IMR-90 (cell line): ENCODE data around the gene IGFBP1. TPM values are rescaled to one million over a fixed set of nuclear protein-coding genes. Genes with fewer than 3 reads are reported as not detected.

Experiments
- ATAC-seq: fragments of 200-7000 bp; cut with Tn5 transposase; 2 replicates; pipeline ENCODE4 v1.9.1; 2020; ENCODE audit warnings: low read depth, mild to moderate bottlenecking, moderate library complexity
- BruUV-seq: library from RNA; stranded (reverse); fragments of 400-500 nt; replicated peaks from 2 replicates; lab custom pipeline; 2021; lab: Mats Ljungman, UMichigan
- CTCF ChIA-PET: fragments of 300-600 bp; formaldehyde crosslinking; extraction: SDS; loops from one replicate; lab custom pipeline; 2021; ENCODE audit warnings: antibody characterized with exemption; lab: Yijun Ruan, JAX
- POLR2A ChIA-PET: fragments of 300-600 bp; sonication (Branson Sonifier 250); formaldehyde crosslinking; loops from one replicate; lab custom pipeline; 2022; ENCODE audit warnings: antibody characterized with exemption; ENCODE audit not compliant: unreplicated experiment; lab: Charles Lee
- DNase-seq: peaks from one replicate; pipeline ENCODE4 v3.0.0; 2013
- H2AFZ ChIP-seq: replicated peaks from 2 replicates; pipeline ENCODE3; 2013; ENCODE audit warnings: low read length, mild to moderate bottlenecking; ENCODE audit not compliant: poor library complexity
- H2AK5ac ChIP-seq: 2 replicates; pipeline ENCODE4 v1.6.1; 2013; ENCODE audit warnings: low read depth, low read length, inconsistent platforms
- H2AK9ac ChIP-seq: replicated peaks from 2 replicates; pipeline ENCODE3; 2013; ENCODE audit warnings: mild to moderate bottlenecking, low read depth, low read length, moderate library complexity; ENCODE audit not compliant: poor library complexity
- H2BK120ac ChIP-seq: 2 replicates; pipeline ENCODE4 v1.6.1; 2013; ENCODE audit warnings: low read depth, low read length, inconsistent platforms
- H2BK15ac ChIP-seq: 3 replicates; pipeline ENCODE4 v1.6.1; 2013; ENCODE audit warnings: low read depth, low read length, inconsistent platforms
- H2BK20ac ChIP-seq: 2 replicates; pipeline ENCODE4 v1.6.1; 2013; ENCODE audit warnings: low read depth, mild to moderate bottlenecking, inconsistent platforms, low read length, moderate library complexity
- H2BK5ac ChIP-seq: 2 replicates; pipeline ENCODE4 v1.6.1; 2013; ENCODE audit warnings: mild to moderate bottlenecking, low read depth, low read length, inconsistent platforms; ENCODE audit not compliant: poor library complexity, severe bottlenecking
- H3K14ac ChIP-seq: replicated peaks from 2 replicates; pipeline ENCODE4 v1.6.1; 2013; ENCODE audit warnings: low read depth, low read length, inconsistent platforms
- H3K18ac ChIP-seq: 2 replicates; pipeline ENCODE4 v1.6.1; 2013; ENCODE audit warnings: low read depth, low read length, control low read depth
- H3K23ac ChIP-seq: 2 replicates; pipeline ENCODE4 v1.6.1; 2013; ENCODE audit warnings: low read depth, low read length, inconsistent platforms
- H3K27ac ChIP-seq: 2 replicates; pipeline ENCODE4 v1.5.1; 2013; ENCODE audit warnings: mild to moderate bottlenecking, control low read depth, low read length; ENCODE audit not compliant: insufficient read depth
- H3K27me3 ChIP-seq: 2 replicates; pipeline ENCODE4 v1.6.1; 2013; ENCODE audit warnings: low read length; ENCODE audit not compliant: control insufficient read depth, insufficient read depth
- H3K36me3 ChIP-seq: 2 replicates; pipeline ENCODE4 v1.6.1; 2013; ENCODE audit warnings: low read length, mixed read lengths; ENCODE audit not compliant: control insufficient read depth, insufficient read depth
- H3K4ac ChIP-seq: 2 replicates; pipeline ENCODE4 v1.6.1; 2013; ENCODE audit warnings: low read depth, low read length, inconsistent platforms
- H3K4me1 ChIP-seq: 2 replicates; pipeline ENCODE4 v1.6.1; 2013; ENCODE audit warnings: low read length, mixed read lengths; ENCODE audit not compliant: control insufficient read depth, insufficient read depth
- H3K4me2 ChIP-seq: 2 replicates; pipeline ENCODE4 v1.6.1; 2013; ENCODE audit warnings: low read depth, mild to moderate bottlenecking, control low read depth, low read length, moderate library complexity
- H3K4me3 ChIP-seq: 2 replicates; pipeline ENCODE4 v1.5.1; 2013; ENCODE audit warnings: low read depth, mild to moderate bottlenecking, control low read depth, low read length, moderate library complexity; ENCODE audit not compliant: insufficient read depth
- H3K56ac ChIP-seq: 2 replicates; pipeline ENCODE4 v1.6.1; 2013; ENCODE audit warnings: low read length, inconsistent platforms; ENCODE audit not compliant: insufficient read depth; ENCODE audit errors: extremely low read depth
- H3K79me1 ChIP-seq, 2 experiments: 2 replicates each; pipeline ENCODE4 v1.6.1; 2013; ENCODE audit warnings: low read length in 2 of 2, inconsistent platforms in 1 of 2, low read depth in 1 of 2
- H3K9ac ChIP-seq: 2 replicates; pipeline ENCODE4 v1.6.1; 2013; ENCODE audit warnings: low read depth, low read length, control low read depth
- H3K9me1 ChIP-seq: 2 replicates; pipeline ENCODE4 v1.6.1; 2013; ENCODE audit warnings: low read length, inconsistent platforms; ENCODE audit not compliant: insufficient read depth
- H3K9me3 ChIP-seq: 2 replicates; pipeline ENCODE4 v1.6.1; 2013; ENCODE audit warnings: low read length; ENCODE audit not compliant: control insufficient read depth, insufficient read depth
- H4K20me1 ChIP-seq: 2 replicates; pipeline ENCODE4 v1.6.1; 2013; ENCODE audit warnings: low read length, inconsistent platforms; ENCODE audit not compliant: insufficient read depth
- H4K5ac ChIP-seq: 2 replicates; pipeline ENCODE4 v1.6.1; 2013; ENCODE audit warnings: mild to moderate bottlenecking, low read depth, low read length, control low read depth
- H4K8ac ChIP-seq, 2 experiments: 2 replicates each; pipeline ENCODE4 v1.6.1; 2013; ENCODE audit warnings: low read depth in 2 of 2, low read length in 2 of 2, control low read depth in 1 of 2, inconsistent platforms in 1 of 2
- H4K91ac ChIP-seq: 2 replicates; pipeline ENCODE4 v1.6.1; 2013; ENCODE audit warnings: low read depth, low read length, inconsistent platforms; ENCODE audit not compliant: insufficient read depth
- BHLHE40 ChIP-seq: fragments of 150-350 bp; IDR thresholded peaks from 2 replicates; pipeline ENCODE4 v1.6.1; 2016; ENCODE audit warnings: mild to moderate bottlenecking, low read depth, low read length
- CEBPB ChIP-seq: IDR thresholded peaks from 2 replicates; pipeline ENCODE4 v1.6.1; 2012; ENCODE audit warnings: low read depth, low read length, improper control_type of control experiment
- CHD1 ChIP-seq: IDR thresholded peaks from 2 replicates; pipeline ENCODE4 v1.6.1; 2012; ENCODE audit warnings: low read depth, low read length, improper control_type of control experiment
- FOS ChIP-seq: fragments of 150-350 bp; IDR thresholded peaks from 2 replicates; pipeline ENCODE4 v1.6.1; 2016; ENCODE audit warnings: low read depth, low read length
- MAFK ChIP-seq: IDR thresholded peaks from 2 replicates; pipeline ENCODE4 v1.6.1; 2012; ENCODE audit warnings: low read depth, low read length, improper control_type of control experiment
- MAZ ChIP-seq: IDR thresholded peaks from 2 replicates; pipeline ENCODE4 v1.6.1; 2012; ENCODE audit warnings: low read depth, mild to moderate bottlenecking, low read length, improper control_type of control experiment, moderate library complexity, borderline replicate concordance
- MXI1 ChIP-seq: IDR thresholded peaks from 2 replicates; pipeline ENCODE4 v1.6.1; 2012; ENCODE audit warnings: low read depth, mild to moderate bottlenecking, low read length, moderate library complexity, borderline replicate concordance
- NFE2L2 ChIP-seq: fragments of 150-350 bp; IDR thresholded peaks from 2 replicates; pipeline ENCODE4 v1.6.1; 2016; ENCODE audit warnings: low read depth, mild to moderate bottlenecking, low read length
- POLR2A ChIP-seq: IDR thresholded peaks from 2 replicates; pipeline ENCODE4 v1.6.1; 2012; ENCODE audit warnings: mild to moderate bottlenecking, low read depth, low read length
- RAD21 ChIP-seq: IDR thresholded peaks from 2 replicates; pipeline ENCODE4 v1.6.1; 2012; ENCODE audit warnings: low read length, improper control_type of control experiment
- RCOR1 ChIP-seq: IDR thresholded peaks from 2 replicates; pipeline ENCODE4 v1.6.1; 2012; ENCODE audit warnings: mild to moderate bottlenecking, low read length, improper control_type of control experiment; ENCODE audit not compliant: insufficient replicate concordance
- RFX5 ChIP-seq: IDR thresholded peaks from 2 replicates; pipeline ENCODE4 v1.8.0; 2012; ENCODE audit warnings: low read depth, mild to moderate bottlenecking, low read length, moderate library complexity
- SMC3 ChIP-seq: fragments of 150-350 bp; IDR thresholded peaks from 2 replicates; pipeline ENCODE4 v1.6.1; 2016; ENCODE audit warnings: low read depth, mild to moderate bottlenecking, antibody characterized with exemption, low read length, moderate library complexity
- WGBS, 2 experiments: methylation state at CpG; one replicate each; pipeline versions ENCODE4 v1.1.5 to v1.1.7; 2013; ENCODE audit warnings: missing lambda C conversion rate in 2 of 2; ENCODE audit not compliant: insufficient read length in 1 of 2; ENCODE audit errors: extremely low coverage in 2 of 2; 5-methylcytosine and 5-hydroxymethylcytosine counted together
- dilution Hi-C: fragments of 300-500 bp; cut with HindIII; formaldehyde crosslinking; loops from one replicate; pipeline ENCODE4 v1.14.3; 2018; ENCODE audit warnings: low sequenced_read_pairs; ENCODE audit not compliant: unreplicated experiment
- in situ Hi-C: fragments of 300-500 bp; cut with MboI; formaldehyde crosslinking; loops from 3 replicates; pipeline ENCODE4 v1.14.3; 2019; ENCODE audit warnings: low sequenced_read_pairs, inconsistent platforms, mixed read lengths
- intact Hi-C: fragments of 100-400 bp; cut with micrococcal nuclease; formaldehyde crosslinking; loops from 2 replicates; pipeline ENCODE4 v1.10.0; 2022
- polyA plus RNA-seq, 3 experiments: library from polyadenylated mRNA; depleted of rRNA; stranded (reverse); fragments of >200 nt; gene quantifications; 2 replicates each; pipeline ENCODE4 v1.2.3, GENCODE V29; 2012; ENCODE audit warnings: low replicate concordance in 1 of 3
- total RNA-seq: library from RNA; depleted of rRNA; stranded (reverse); fragments of >200 nt; gene quantifications from 2 replicates; pipeline ENCODE4 v1.2.3, GENCODE V29; 2012
- TF ChIP-seq, protein P1 (sequence below): fragments of 150-350 bp; IDR thresholded peaks from 2 replicates; pipeline ENCODE4 v1.6.1; 2017; ENCODE audit warnings: mild to moderate bottlenecking, antibody characterized with exemption, low read length, low read depth
- TF ChIP-seq, protein P2 (sequence below): fragments of 150-350 bp; IDR thresholded peaks from 2 replicates; pipeline ENCODE4 v1.6.1; 2016; ENCODE audit warnings: low read depth, mild to moderate bottlenecking, low read length, moderate library complexity, borderline replicate concordance
- TF ChIP-seq, protein P3 (sequence below): conservative IDR thresholded peaks from 2 replicates; pipeline ENCODE4 v1.5.1; 2012; ENCODE audit warnings: mild to moderate bottlenecking, low read depth, low read length, improper control_type of control experiment

IGFBP1 gene
- total and polyA plus RNA-seq, 2 of the 4 experiments (the other 2 are of a cell fraction), result not detected

DNA sequence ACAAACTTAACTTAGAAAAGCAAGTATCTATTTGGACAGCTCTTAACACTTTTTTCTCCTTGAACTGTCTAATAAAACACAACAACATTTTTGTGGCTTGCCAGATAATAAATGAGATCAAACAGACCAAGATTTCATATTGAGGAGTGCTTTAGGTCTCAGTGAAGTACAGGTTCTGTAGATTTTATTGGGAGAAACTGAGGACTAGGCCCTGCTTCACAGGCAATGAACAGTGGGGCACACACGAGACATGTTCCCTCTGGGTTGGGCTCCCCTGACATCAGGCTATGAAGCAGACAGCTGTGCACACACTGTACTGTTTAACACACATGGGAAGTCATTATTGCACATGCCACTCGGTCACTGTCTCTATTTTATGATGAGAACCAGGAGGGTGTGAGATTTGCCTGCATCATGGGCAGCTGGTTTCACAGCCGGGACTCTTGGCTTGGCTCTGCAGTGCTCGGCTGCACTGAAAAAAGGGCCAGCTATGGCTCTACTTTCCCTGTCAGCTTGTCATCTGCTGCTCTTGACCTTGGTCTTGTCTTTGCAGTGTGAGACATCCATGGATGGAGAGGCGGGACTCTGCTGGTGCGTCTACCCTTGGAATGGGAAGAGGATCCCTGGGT, 4.2 kb downstream of the IGFBP1 start:
- Histone ChIP-seq H2AFZ (no peak overlapping the region), H3K56ac (no peak overlapping the region), H4K8ac (no peak overlapping the region), H3K4me3 (no peak overlapping the region), H4K91ac (no peak overlapping the region), H3K4ac (no peak overlapping the region), H4K5ac (no peak overlapping the region), H3K9me1 (no peaks in the 10 kb centered on the region; the same call in 1 of the 2 replicates), H3K4me2 (no peak overlapping the region), H3K36me3 (no peaks in the 10 kb centered on the region), H2BK20ac (no peak overlapping the region), H4K20me1 (no peaks in the 10 kb centered on the region), H3K27me3 (peaks cover 39% of the 10 kb centered on the region), H2BK5ac (no peak overlapping the region), H2AK5ac (no peak overlapping the region), H3K79me1 (no peaks in the 10 kb centered on the region), H2BK120ac (no peak overlapping the region), H2AK9ac (no peak overlapping the region), H3K23ac (no peak overlapping the region), H3K9me3 (no peaks in the 10 kb centered on the region), H3K18ac (no peak overlapping the region), H3K9ac (no peak overlapping the region), H2BK15ac (no peak overlapping the region), H3K14ac (no peak overlapping the region), H3K4me1 (no peaks in the 10 kb centered on the region), H3K27ac (no peak overlapping the region)
- TF ChIP-seq RFX5 (no peak), SMC3 (no peak), RAD21 (no peak), POLR2A (no peak), MXI1 (no peak), MAFK (no peak), MAZ (no peak), CEBPB (no peak), FOS (no peak), BHLHE40 (no peak), RCOR1 (no peak), CHD1 (no peak), NFE2L2 (no peak)
- TF ChIP-seq, protein P1, sequence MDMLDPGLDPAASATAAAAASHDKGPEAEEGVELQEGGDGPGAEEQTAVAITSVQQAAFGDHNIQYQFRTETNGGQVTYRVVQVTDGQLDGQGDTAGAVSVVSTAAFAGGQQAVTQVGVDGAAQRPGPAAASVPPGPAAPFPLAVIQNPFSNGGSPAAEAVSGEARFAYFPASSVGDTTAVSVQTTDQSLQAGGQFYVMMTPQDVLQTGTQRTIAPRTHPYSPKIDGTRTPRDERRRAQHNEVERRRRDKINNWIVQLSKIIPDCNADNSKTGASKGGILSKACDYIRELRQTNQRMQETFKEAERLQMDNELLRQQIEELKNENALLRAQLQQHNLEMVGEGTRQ, result no peak
- TF ChIP-seq, protein P2, sequence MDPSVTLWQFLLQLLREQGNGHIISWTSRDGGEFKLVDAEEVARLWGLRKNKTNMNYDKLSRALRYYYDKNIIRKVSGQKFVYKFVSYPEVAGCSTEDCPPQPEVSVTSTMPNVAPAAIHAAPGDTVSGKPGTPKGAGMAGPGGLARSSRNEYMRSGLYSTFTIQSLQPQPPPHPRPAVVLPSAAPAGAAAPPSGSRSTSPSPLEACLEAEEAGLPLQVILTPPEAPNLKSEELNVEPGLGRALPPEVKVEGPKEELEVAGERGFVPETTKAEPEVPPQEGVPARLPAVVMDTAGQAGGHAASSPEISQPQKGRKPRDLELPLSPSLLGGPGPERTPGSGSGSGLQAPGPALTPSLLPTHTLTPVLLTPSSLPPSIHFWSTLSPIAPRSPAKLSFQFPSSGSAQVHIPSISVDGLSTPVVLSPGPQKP, result no peak
- TF ChIP-seq, protein P3, sequence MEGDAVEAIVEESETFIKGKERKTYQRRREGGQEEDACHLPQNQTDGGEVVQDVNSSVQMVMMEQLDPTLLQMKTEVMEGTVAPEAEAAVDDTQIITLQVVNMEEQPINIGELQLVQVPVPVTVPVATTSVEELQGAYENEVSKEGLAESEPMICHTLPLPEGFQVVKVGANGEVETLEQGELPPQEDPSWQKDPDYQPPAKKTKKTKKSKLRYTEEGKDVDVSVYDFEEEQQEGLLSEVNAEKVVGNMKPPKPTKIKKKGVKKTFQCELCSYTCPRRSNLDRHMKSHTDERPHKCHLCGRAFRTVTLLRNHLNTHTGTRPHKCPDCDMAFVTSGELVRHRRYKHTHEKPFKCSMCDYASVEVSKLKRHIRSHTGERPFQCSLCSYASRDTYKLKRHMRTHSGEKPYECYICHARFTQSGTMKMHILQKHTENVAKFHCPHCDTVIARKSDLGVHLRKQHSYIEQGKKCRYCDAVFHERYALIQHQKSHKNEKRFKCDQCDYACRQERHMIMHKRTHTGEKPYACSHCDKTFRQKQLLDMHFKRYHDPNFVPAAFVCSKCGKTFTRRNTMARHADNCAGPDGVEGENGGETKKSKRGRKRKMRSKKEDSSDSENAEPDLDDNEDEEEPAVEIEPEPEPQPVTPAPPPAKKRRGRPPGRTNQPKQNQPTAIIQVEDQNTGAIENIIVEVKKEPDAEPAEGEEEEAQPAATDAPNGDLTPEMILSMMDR, result no peak
- DNase-seq (no peak), ATAC-seq (no peak)
- POLR2A ChIA-PET, result no interaction called here
- dilution Hi-C loops (no loop called here), in situ Hi-C loops (loop anchor here (5.0 kb wide), 1 partner anchor 1290 kb away; no protein-coding TSS in a partner anchor), intact Hi-C loops (no loop called here)
- no TSS peak for BruUV-seq
- WGBS, 2 experiments, result no CpG with 5 or more reads among the region's 6 CpGs
- CTCF ChIA-PET, result no interaction called here
